K562 (cell line): ENCODE results near the gene KIAA0825.

Experiments
- BCOR ChIP-seq: fragments of 450-650 bp; IDR thresholded peaks from 2 replicates; pipeline ENCODE4 v1.6.1; 2016
- CBFB ChIP-seq: sonication (generic); formaldehyde crosslinking; IDR thresholded peaks from 2 replicates; pipeline ENCODE4 v1.4.0; 2020; ENCODE audit warnings: mild to moderate bottlenecking, missing genetic modification reagents
- MLLT1 ChIP-seq, 2 experiments: fragments of 450-650 bp; IDR thresholded peaks; 2 replicates each; pipeline ENCODE4 v1.6.1; 2016
- SIX5 ChIP-seq, 2 experiments: IDR thresholded peaks; 2 replicates each; pipeline ENCODE4 v1.6.1; 2011; ENCODE audit warnings: low read length in 2 of 2, borderline replicate concordance in 1 of 2, low read depth in 1 of 2, mild to moderate bottlenecking in 1 of 2, moderate library complexity in 1 of 2; ENCODE audit not compliant: insufficient read depth in 1 of 2
- SOX6 ChIP-seq: fragments of 450-650 bp; IDR thresholded peaks from 2 replicates; pipeline ENCODE4 v1.6.1; 2014; ENCODE audit warnings: mild to moderate bottlenecking
- ZFP1 ChIP-seq: fragments of 450-650 bp; formaldehyde crosslinking; IDR thresholded peaks from 2 replicates; pipeline ENCODE4 v1.4.0; 2020; ENCODE audit warnings: mild to moderate bottlenecking, mixed read lengths
- ZFX ChIP-seq: sonication (generic); formaldehyde crosslinking; IDR thresholded peaks from 2 replicates; pipeline ENCODE4 v1.8.0; 2022; ENCODE audit warnings: mild to moderate bottlenecking, missing genetic modification reagents, moderate library complexity
- TF ChIP-seq, protein P1 (sequence below): fragments of 250-450 bp; sonication (Bioruptor Pico); IDR thresholded peaks from 2 replicates; pipeline ENCODE4 v1.5.1; 2021; ENCODE audit warnings: mild to moderate bottlenecking
- TF ChIP-seq, protein P2 (sequence below): sonication (generic); formaldehyde crosslinking; IDR thresholded peaks from 2 replicates; pipeline ENCODE4 v1.8.0; 2023; ENCODE audit warnings: mild to moderate bottlenecking, missing genetic modification reagents

GRCh38 chr5:94440015-94440414, 178.4 kb downstream of the KIAA0825 start:
- TF ChIP-seq ZFX (CRISPR knock-in tag) (no peak), ZFP1 (CRISPR knock-in tag) (no peak), MLLT1 (IDR thresholded peaks at IDR 0.05) (no peak), SIX5 (IDR thresholded peaks at IDR 0.05; ENCODE audit: borderline replicate concordance in 1 of 2, insufficient read depth in 1 of 2, low read depth in 1 of 2, low read length in 2 of 2) (no peak), SOX6 (no peak), CBFB (CRISPR knock-in tag) (no peak), BCOR (no peak)
- TF ChIP-seq, protein P1, sequence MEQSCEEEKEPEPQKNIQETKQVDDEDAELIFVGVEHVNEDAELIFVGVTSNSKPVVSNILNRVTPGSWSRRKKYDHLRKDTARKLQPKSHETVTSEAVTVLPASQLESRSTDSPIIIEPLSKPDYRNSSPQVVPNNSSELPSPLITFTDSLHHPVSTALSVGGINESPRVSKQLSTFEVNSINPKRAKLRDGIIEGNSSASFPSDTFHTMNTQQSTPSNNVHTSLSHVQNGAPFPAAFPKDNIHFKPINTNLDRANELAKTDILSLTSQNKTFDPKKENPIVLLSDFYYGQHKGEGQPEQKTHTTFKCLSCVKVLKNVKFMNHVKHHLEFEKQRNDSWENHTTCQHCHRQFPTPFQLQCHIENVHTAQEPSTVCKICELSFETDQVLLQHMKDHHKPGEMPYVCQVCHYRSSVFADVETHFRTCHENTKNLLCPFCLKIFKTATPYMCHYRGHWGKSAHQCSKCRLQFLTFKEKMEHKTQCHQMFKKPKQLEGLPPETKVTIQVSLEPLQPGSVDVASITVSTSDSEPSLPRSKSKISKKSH, result no peak
- TF ChIP-seq, protein P2, sequence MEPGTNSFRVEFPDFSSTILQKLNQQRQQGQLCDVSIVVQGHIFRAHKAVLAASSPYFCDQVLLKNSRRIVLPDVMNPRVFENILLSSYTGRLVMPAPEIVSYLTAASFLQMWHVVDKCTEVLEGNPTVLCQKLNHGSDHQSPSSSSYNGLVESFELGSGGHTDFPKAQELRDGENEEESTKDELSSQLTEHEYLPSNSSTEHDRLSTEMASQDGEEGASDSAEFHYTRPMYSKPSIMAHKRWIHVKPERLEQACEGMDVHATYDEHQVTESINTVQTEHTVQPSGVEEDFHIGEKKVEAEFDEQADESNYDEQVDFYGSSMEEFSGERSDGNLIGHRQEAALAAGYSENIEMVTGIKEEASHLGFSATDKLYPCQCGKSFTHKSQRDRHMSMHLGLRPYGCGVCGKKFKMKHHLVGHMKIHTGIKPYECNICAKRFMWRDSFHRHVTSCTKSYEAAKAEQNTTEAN, result no peak
